Colonic mucosa (tissue), 4 donors: ENCODE measurements around the gene MKRN2OS. TPM values are rescaled to one million over a fixed set of nuclear protein-coding genes. Genes with fewer than 3 reads are reported as not detected.

Experiments
- DNase-seq: peaks from one replicate; pipeline ENCODE4 v3.0.0-alpha.2; 2020
- H3K27ac ChIP-seq: fragments of 200-600 bp; one replicate; pipeline ENCODE4 v1.8.0; 2021
- H3K27me3 ChIP-seq: fragments of 200-600 bp; one replicate; pipeline ENCODE4 v1.8.0; 2021
- H3K36me3 ChIP-seq: fragments of 200-600 bp; one replicate; pipeline ENCODE4 v1.8.0; 2021
- H3K4me1 ChIP-seq: fragments of 200-600 bp; one replicate; pipeline ENCODE4 v1.8.0; 2021; ENCODE audit warnings: mild to moderate bottlenecking
- H3K4me3 ChIP-seq: fragments of 200-600 bp; one replicate; pipeline ENCODE4 v1.8.0; 2021
- H3K9ac ChIP-seq, 2 donors: one replicate each; pipeline ENCODE4 v1.7.0; 2013; ENCODE audit warnings: control low read depth in 2 of 2, low read depth in 2 of 2, low read length in 2 of 2
- H3K9me3 ChIP-seq: fragments of 200-600 bp; one replicate; pipeline ENCODE4 v1.8.0; 2021
- intact Hi-C: fragments of 100-400 bp; cut with DNase I; formaldehyde crosslinking; loops from one replicate; pipeline ENCODE4 v1.14.1; 2022
- total RNA-seq, 2 donors: library from RNA; stranded (reverse); fragmentation: NEBNext Ultra II Directional in 1 of 2; extraction: Animal tissue kit (Norgen Biotek cat#: 25700) in 1 of 2; gene quantifications; one replicate each; pipeline ENCODE4 v1.2.1, GENCODE V29; 2021
- TF ChIP-seq, protein P1 (sequence below): fragments of 200-600 bp; IDR thresholded peaks from one replicate; pipeline ENCODE4 v1.8.0; 2022; ENCODE audit warnings: antibody characterized with exemption, mild to moderate bottlenecking
- donor health status: healthy.
- donor health status: DM: no; HTN: no; CAD: no.
- donor health status: DM: no; HTN: no; CAD: no.

The MKRN2OS gene
- total RNA-seq, 2 donors from 2014 or later = 6.1 to 6.5 TPM

DNA sequence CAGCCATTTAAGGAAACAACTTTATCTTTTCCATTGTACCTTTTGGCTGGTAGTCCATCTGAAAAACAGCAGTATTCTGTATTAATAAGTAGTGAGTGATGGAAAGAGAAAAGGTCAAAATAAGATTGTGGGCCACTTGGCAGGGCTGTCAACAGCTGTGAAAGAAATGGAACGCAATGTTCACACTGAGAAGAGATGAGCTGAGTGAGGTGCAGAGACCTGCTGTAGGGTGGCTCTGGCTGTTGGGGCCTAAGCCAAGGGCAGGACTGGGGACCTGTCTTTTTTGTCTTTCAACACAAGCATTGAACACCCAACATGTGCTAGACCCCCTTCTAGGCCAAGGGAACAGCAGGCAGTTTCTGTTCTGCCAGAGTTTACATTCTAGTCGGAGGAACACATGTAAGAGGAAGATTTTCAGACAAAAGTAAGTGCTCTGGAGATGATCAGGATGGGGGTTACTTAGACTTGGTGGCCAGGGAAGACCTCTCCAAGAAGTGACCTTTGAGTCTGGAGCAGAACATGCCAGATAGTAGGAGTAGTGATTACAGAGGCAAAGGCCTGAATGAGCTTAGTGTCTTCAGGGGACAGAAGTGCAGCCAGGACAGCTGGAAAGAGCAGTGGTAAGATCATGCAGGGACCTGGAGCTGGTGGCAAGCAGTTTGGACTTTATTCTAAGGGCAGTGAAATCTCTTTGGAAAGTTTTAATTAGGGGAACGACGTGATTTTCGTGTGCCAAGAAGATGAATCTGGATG is 31.4 kb downstream of the MKRN2OS start:
- Histone ChIP-seq H3K27ac (no peak overlapping the region), H3K36me3 (no peaks in the 10 kb centered on the region), H3K9me3 (no peaks in the 10 kb centered on the region), H3K4me3 (no peak overlapping the region), H3K9ac (no peak overlapping the region), H3K4me1 (no peaks in the 10 kb centered on the region), H3K27me3 (no peaks in the 10 kb centered on the region)
- no peak for DNase-seq
- intact Hi-C loops = no loop called here
- TF ChIP-seq, protein P1, sequence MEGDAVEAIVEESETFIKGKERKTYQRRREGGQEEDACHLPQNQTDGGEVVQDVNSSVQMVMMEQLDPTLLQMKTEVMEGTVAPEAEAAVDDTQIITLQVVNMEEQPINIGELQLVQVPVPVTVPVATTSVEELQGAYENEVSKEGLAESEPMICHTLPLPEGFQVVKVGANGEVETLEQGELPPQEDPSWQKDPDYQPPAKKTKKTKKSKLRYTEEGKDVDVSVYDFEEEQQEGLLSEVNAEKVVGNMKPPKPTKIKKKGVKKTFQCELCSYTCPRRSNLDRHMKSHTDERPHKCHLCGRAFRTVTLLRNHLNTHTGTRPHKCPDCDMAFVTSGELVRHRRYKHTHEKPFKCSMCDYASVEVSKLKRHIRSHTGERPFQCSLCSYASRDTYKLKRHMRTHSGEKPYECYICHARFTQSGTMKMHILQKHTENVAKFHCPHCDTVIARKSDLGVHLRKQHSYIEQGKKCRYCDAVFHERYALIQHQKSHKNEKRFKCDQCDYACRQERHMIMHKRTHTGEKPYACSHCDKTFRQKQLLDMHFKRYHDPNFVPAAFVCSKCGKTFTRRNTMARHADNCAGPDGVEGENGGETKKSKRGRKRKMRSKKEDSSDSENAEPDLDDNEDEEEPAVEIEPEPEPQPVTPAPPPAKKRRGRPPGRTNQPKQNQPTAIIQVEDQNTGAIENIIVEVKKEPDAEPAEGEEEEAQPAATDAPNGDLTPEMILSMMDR = no peak

DNA sequence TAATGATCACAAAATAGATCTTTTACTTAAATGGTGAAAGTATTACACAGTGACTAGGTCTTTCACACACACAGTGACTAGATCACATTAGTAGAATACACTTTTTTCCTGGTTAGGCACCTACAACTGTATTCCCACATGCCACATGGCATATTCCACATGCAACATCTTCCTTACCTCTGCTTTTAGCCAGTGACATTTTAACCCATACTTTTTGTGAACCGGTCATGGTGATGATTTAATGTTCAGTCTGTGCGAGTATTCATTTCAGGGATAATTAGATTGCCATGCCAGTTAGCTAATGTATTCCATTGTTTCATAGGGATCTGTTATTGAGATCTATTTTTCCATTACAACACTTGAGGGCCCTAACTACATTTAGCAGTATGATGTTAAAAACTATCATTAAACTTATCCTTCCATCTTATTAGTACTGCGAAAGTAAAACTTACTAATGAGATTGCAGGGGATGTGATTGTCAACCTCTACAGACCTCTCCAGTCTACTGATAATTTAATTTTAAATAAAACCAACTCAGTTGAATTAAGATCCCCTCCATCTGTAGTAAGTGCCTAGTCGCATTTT is 32.7 kb downstream of the MKRN2OS start:
- no peaks in the 10 kb centered on the region for H3K9me3 ChIP-seq
- TF ChIP-seq, protein P1 = no peak
- no peak overlapping the region for H3K4me3 ChIP-seq
- H3K27ac ChIP-seq = no peak overlapping the region
- no peak for DNase-seq
- no peaks in the 10 kb centered on the region for H3K27me3 ChIP-seq
- no peak overlapping the region for H3K9ac ChIP-seq
- H3K36me3 ChIP-seq = no peaks in the 10 kb centered on the region
- H3K4me1 ChIP-seq = no peaks in the 10 kb centered on the region
- intact Hi-C loops = no loop called here

- Histone ChIP-seq H3K27me3 (no peaks in the 10 kb centered on the region), H3K27ac (no peak overlapping the region), H3K36me3 (no peaks in the 10 kb centered on the region), H3K4me1 (no peaks in the 10 kb centered on the region), H3K9ac (no peak overlapping the region), H3K9me3 (no peaks in the 10 kb centered on the region), H3K4me3 (no peak overlapping the region)
- TF ChIP-seq, protein P1 = no peak
- intact Hi-C loops = no loop called here
- no peak for DNase-seq
Measured at GRCh38 chr3:12509466-12509865, 35.8 kb downstream of the MKRN2OS start.

DNA sequence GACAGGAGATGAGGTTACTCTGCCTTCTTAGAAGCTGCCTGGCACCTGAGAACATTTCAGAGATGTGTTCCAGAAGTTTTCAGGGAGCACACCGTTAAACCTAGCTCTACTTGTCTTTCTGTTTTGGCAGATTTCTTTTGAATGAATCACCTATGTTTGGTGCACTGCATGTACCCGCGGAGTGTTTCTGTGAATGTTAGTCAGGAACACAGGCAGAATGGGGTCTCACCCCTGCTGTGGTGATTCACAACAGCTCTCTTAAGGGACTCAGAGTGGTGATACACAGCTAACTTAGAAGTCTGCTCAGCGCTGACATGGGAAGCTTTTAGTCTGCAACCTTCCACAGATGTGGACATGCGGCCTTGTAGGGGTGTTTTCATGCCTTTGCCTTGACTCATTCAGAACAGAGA is 37.0 kb downstream of the MKRN2OS start:
- no peak overlapping the region for H3K27ac ChIP-seq
- DNase-seq = no peak
- intact Hi-C loops = no loop called here
- no peaks in the 10 kb centered on the region for H3K9me3 ChIP-seq
- H3K9ac ChIP-seq = no peak overlapping the region
- no peak overlapping the region for H3K4me3 ChIP-seq
- no peaks in the 10 kb centered on the region for H3K4me1 ChIP-seq
- no peaks in the 10 kb centered on the region for H3K27me3 ChIP-seq
- TF ChIP-seq, protein P1 = no peak
- no peaks in the 10 kb centered on the region for H3K36me3 ChIP-seq

- no peaks in the 10 kb centered on the region for H3K4me1 ChIP-seq
- no peaks in the 10 kb centered on the region for H3K9me3 ChIP-seq
- intact Hi-C loops = no loop called here
- no peak overlapping the region for H3K9ac ChIP-seq
- no peak overlapping the region for H3K4me3 ChIP-seq
- TF ChIP-seq, protein P1 = no peak
- no peak for DNase-seq
- H3K27me3 ChIP-seq = no peaks in the 10 kb centered on the region
- H3K27ac ChIP-seq = no peak overlapping the region
- H3K36me3 ChIP-seq = no peaks in the 10 kb centered on the region
Measured at GRCh38 chr3:12507591-12508281, 37.6 kb downstream of the MKRN2OS start.
